ENCODE results near the gene SCD5. TPM values are rescaled to one million over a fixed set of nuclear protein-coding genes. Genes with fewer than 3 reads are reported as not detected.

Gene SCD5
- total and polyA plus RNA-seq, 2 donors (not counting 3 experiments of a cell fraction or from before 2014, with no cell fraction given), result 38.4 to 38.5 TPM

DNA sequence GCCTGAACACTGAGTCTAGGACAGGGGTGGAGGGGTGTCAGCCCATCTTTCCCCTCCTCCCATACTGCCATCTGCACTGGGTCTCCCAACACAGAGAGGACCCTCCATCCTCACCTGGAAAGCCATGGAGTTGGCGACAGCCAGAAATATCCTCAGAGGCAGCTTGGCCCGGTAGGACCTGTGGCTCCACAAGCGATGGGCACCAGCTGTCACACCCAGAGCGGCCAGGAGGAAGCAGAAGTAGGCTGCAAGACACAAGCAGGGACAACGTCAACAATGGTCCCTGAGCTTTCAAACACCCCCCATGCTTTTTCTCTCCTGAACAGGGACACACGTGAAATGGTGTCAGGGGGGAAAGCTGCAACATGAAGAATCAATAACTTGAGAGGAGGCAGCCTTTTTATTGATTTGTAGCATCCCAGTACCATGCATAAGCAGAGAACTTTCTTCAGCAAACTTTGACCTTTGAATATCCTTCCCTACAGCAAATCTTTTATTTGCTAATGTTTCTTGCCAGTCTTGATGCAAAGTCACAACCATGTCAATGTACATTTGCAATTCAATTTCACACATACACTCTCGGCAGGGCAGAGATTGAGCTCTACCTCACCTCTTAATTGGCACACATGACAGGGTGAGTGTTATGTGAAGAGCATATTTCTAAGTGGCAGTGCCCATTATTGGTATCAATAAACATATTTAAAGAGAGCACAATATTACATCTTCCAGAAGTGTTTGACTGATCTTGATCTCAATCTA, 93.2 kb downstream of the SCD5 start:
- H3K36me3 ChIP-seq (ENCODE audit: control insufficient read depth in 2 of 2, extremely low read depth in 1 of 2, insufficient read depth in 2 of 2, low read length in 2 of 2), result peaks cover 3% of the 10 kb centered on the region in 2 experiments
- H3K9me1 ChIP-seq (replicated peaks; ENCODE audit: control insufficient read depth, extremely low read depth, insufficient read depth, low read length), result no peaks in the 10 kb centered on the region
- H3K4me3 ChIP-seq (replicated peaks in 1 of 3; ENCODE audit: insufficient read depth in 1 of 3, low read depth in 1 of 3, low read length in 3 of 3), result no peak overlapping the region
- FAIRE-seq (no peak), DNase-seq (ENCODE audit: low read depth, low spot score) (no peak)
- no peaks in the 10 kb centered on the region for H4K20me1 ChIP-seq (replicated peaks; ENCODE audit: control insufficient read depth, extremely low read depth, insufficient read depth, low read length)
- intact Hi-C loops (cut with micrococcal nuclease), result no loop called here
- no peak for TF ChIP-seq EZH2 (IDR thresholded peaks at IDR 0.05; ENCODE audit: borderline replicate concordance, low read depth, low read length, severe bottlenecking)
- no peak for TF ChIP-seq MYC (IDR thresholded peaks at IDR 0.05; ENCODE audit: low read depth, low read length)
- TF ChIP-seq, protein P1, sequence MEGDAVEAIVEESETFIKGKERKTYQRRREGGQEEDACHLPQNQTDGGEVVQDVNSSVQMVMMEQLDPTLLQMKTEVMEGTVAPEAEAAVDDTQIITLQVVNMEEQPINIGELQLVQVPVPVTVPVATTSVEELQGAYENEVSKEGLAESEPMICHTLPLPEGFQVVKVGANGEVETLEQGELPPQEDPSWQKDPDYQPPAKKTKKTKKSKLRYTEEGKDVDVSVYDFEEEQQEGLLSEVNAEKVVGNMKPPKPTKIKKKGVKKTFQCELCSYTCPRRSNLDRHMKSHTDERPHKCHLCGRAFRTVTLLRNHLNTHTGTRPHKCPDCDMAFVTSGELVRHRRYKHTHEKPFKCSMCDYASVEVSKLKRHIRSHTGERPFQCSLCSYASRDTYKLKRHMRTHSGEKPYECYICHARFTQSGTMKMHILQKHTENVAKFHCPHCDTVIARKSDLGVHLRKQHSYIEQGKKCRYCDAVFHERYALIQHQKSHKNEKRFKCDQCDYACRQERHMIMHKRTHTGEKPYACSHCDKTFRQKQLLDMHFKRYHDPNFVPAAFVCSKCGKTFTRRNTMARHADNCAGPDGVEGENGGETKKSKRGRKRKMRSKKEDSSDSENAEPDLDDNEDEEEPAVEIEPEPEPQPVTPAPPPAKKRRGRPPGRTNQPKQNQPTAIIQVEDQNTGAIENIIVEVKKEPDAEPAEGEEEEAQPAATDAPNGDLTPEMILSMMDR (IDR thresholded peaks at IDR 0.05; ENCODE audit: extremely low read depth in 1 of 2, insufficient read depth in 1 of 2, low read depth in 1 of 2, low read length in 2 of 2), result no peak
- no peak for TF ChIP-seq POLR2A (IDR thresholded peaks at IDR 0.05; ENCODE audit: low read depth, low read length)
- no peak for TF ChIP-seq GATA2 (IDR thresholded peaks at IDR 0.05; ENCODE audit: insufficient read depth, insufficient read length, low read depth, low read length)
- TF ChIP-seq FOS (IDR thresholded peaks at IDR 0.05; ENCODE audit: borderline replicate concordance, insufficient read depth, low read length), result no peak
- ChIA-PET POLR2A (interaction anchor here (1.0 kb wide), 1 partner anchor 80 kb away, joined by 3 read pairs; no protein-coding TSS in a partner anchor), CTCF (interaction anchor here (1.5 kb wide), 1 partner anchor 9 kb away, joined by 4 read pairs; no protein-coding TSS in a partner anchor)
- H3K79me2 ChIP-seq (ENCODE audit: control insufficient read depth, insufficient read depth, low read length), result peaks cover 2% of the 10 kb centered on the region
- dilution Hi-C loops (cut with MboI; ENCODE audit: extremely low pct_ligation_motif_present, low sequenced_read_pairs), result no loop called here
- H3K4me1 ChIP-seq (ENCODE audit: control insufficient read depth, extremely low read depth, insufficient read depth, low read length), result peaks cover 19% of the 10 kb centered on the region
- no peak overlapping the region for H3K9ac ChIP-seq (replicated peaks; ENCODE audit: extremely low read depth, insufficient read depth, low read length)
- H3K9me3 ChIP-seq (replicated peaks; ENCODE audit: control insufficient read depth, insufficient read depth, low read length), result no peaks in the 10 kb centered on the region
- H3K27me3 ChIP-seq (ENCODE audit: control insufficient read depth in 2 of 2, insufficient read depth in 2 of 2, low read length in 2 of 2), result no peaks in the 10 kb centered on the region
- BruUV-seq (replicated peaks), result no TSS peak
- no peak overlapping the region for H3K27ac ChIP-seq (ENCODE audit: insufficient read depth, low read depth, low read length)
- no peak overlapping the region for H3K4me2 ChIP-seq (ENCODE audit: insufficient read depth, low read length)
- no peak overlapping the region for H2AFZ ChIP-seq (ENCODE audit: low read depth, low read length)

Measured in endothelial cell of umbilical vein (primary cell).